ENCODE results near the gene CCL21.
"Not testable (repeated sequence)": the region's sequence is repeated elsewhere in the genome, so short reads cannot be mapped to it uniquely, and the experiment has no call there.

The CCL21 gene

DNA sequence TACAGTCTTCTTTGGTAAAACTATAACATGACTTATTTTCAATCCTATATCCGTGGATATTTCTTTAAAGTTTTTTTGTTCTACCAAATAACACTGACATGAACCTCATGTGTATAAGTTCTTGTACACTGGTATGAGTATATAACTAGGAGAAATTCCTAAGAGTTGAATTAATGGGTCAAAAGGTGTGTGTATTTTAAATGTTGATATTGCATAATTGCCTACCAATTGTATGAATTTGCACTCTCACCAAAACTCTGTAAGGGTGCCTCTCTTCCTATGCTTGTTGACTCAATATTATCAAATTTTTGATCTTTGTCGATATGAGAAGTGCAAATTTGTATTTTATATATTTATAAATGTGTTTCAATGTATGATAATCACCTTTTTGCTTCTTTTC lies 22.9 kb upstream of the CCL21 start:
- no peaks in the 10 kb centered on the region for H3K4me1 ChIP-seq (ENCODE audit: control insufficient read depth in 1 of 2, insufficient read depth in 2 of 2, low read length in 2 of 2)
- no peak overlapping the region for H3K27ac ChIP-seq (ENCODE audit: low read depth, low read length)
- no peaks in the 10 kb centered on the region for H3K27me3 ChIP-seq (ENCODE audit: control insufficient read depth in 1 of 2, insufficient read depth in 2 of 2, low read length in 2 of 2)
- H3K36me3 ChIP-seq (ENCODE audit: control insufficient read depth in 1 of 2, insufficient read depth in 2 of 2, low read length in 2 of 2), result no peaks in the 10 kb centered on the region
- H3K4me3 ChIP-seq (ENCODE audit: low read depth in 1 of 2, low read length in 2 of 2), result no peak overlapping the region
- H3K9me3 ChIP-seq (ENCODE audit: control insufficient read depth in 1 of 2, low read length in 2 of 2), result no peaks in the 10 kb centered on the region
- no peak overlapping the region for H3K9ac ChIP-seq (ENCODE audit: low read depth in 1 of 2, low read length in 2 of 2)

DNA sequence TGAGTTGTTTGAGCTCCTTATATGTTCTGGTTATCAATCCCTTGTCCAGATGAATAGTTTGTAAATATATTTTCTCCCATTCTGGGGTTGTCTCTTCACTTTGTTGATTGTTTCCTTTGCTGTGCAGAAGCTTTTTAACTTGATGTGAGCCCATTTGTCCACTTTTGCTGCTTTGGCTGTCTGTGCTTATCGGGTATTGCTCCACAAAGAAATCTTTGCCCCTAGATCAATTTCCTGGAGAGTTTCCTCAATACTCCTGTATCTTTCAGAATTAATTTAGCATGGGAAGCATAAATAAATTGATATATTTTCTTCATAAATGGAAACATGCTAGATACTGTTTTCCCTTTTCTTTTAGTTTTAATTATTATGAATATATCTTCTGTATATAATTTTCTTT lies 22.5 kb upstream of the CCL21 start:
- Histone ChIP-seq H3K27ac (ENCODE audit: low read depth, low read length) (no peak overlapping the region), H3K4me1 (ENCODE audit: control insufficient read depth in 1 of 2, insufficient read depth in 2 of 2, low read length in 2 of 2) (no peaks in the 10 kb centered on the region), H3K27me3 (ENCODE audit: control insufficient read depth in 1 of 2, insufficient read depth in 2 of 2, low read length in 2 of 2) (no peaks in the 10 kb centered on the region), H3K9me3 (ENCODE audit: control insufficient read depth in 1 of 2, low read length in 2 of 2) (no peaks in the 10 kb centered on the region), H3K36me3 (ENCODE audit: control insufficient read depth in 1 of 2, insufficient read depth in 2 of 2, low read length in 2 of 2) (no peaks in the 10 kb centered on the region), H3K4me3 (ENCODE audit: low read depth in 1 of 2, low read length in 2 of 2) (no peak overlapping the region), H3K9ac (ENCODE audit: low read depth in 1 of 2, low read length in 2 of 2) (no peak overlapping the region)

DNA sequence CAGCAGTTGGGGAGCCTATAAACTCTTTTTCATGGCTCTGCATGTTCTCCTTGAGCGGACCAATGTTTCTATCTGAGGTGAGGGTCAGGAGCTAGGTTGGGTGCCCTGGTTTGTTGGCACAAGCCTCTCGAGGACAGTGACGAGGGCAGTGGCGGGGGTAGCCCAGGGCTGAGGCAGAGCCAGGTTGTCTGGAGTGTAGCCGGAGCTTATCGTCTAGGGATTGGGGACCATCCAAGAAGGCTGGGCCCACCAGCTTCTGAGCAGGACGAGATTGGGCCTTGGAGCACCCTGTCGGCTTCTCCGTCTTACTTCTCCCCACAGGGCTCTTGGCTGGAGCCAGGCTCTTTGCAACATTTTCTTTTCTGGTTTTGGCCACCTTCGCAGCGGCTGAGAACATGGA lies 13.2 kb upstream of the CCL21 start:
- H3K9me3 ChIP-seq (ENCODE audit: control insufficient read depth in 1 of 2, low read length in 2 of 2), result no peaks in the 10 kb centered on the region
- H3K9ac ChIP-seq (ENCODE audit: low read depth in 1 of 2, low read length in 2 of 2), result no peak overlapping the region

DNA sequence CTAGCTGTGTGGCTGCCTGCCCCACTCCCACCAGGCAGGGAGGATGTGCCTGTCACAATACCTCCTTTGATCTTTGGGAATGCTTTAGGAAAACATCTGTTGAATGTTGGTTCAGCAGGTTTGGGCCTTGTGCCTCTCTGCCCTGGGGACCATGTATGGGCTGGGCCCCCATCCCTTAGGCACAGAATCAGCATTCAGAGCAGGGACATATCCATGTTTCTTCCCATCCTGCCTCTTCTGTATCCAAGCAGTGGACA lies 9.8 kb upstream of the CCL21 start:
- not testable (repeated sequence) for H3K36me3 ChIP-seq (ENCODE audit: control insufficient read depth in 1 of 2, insufficient read depth in 2 of 2, low read length in 2 of 2); H3K27ac ChIP-seq (ENCODE audit: low read depth, low read length); H3K4me1 ChIP-seq (ENCODE audit: control insufficient read depth in 1 of 2, insufficient read depth in 2 of 2, low read length in 2 of 2); H3K27me3 ChIP-seq (ENCODE audit: control insufficient read depth in 1 of 2, insufficient read depth in 2 of 2, low read length in 2 of 2); H3K9me3 ChIP-seq (ENCODE audit: control insufficient read depth in 1 of 2, low read length in 2 of 2); H3K4me3 ChIP-seq (ENCODE audit: low read depth in 1 of 2, low read length in 2 of 2); H3K9ac ChIP-seq (ENCODE audit: low read depth in 1 of 2, low read length in 2 of 2)

More for the DNA sequence above, 13.2 kb upstream of the CCL21 start:
- H3K27ac ChIP-seq (ENCODE audit: low read depth, low read length), result no peak overlapping the region
- no peaks in the 10 kb centered on the region for H3K27me3 ChIP-seq (ENCODE audit: control insufficient read depth in 1 of 2, insufficient read depth in 2 of 2, low read length in 2 of 2)
- H3K4me3 ChIP-seq (ENCODE audit: low read depth in 1 of 2, low read length in 2 of 2), result no peak overlapping the region
- peaks cover 0 to 3% of the 10 kb centered on the region in 2 donors for H3K4me1 ChIP-seq (ENCODE audit: control insufficient read depth in 1 of 2, insufficient read depth in 2 of 2, low read length in 2 of 2)
- H3K36me3 ChIP-seq (ENCODE audit: control insufficient read depth in 1 of 2, insufficient read depth in 2 of 2, low read length in 2 of 2), result no peaks in the 10 kb centered on the region

DNA sequence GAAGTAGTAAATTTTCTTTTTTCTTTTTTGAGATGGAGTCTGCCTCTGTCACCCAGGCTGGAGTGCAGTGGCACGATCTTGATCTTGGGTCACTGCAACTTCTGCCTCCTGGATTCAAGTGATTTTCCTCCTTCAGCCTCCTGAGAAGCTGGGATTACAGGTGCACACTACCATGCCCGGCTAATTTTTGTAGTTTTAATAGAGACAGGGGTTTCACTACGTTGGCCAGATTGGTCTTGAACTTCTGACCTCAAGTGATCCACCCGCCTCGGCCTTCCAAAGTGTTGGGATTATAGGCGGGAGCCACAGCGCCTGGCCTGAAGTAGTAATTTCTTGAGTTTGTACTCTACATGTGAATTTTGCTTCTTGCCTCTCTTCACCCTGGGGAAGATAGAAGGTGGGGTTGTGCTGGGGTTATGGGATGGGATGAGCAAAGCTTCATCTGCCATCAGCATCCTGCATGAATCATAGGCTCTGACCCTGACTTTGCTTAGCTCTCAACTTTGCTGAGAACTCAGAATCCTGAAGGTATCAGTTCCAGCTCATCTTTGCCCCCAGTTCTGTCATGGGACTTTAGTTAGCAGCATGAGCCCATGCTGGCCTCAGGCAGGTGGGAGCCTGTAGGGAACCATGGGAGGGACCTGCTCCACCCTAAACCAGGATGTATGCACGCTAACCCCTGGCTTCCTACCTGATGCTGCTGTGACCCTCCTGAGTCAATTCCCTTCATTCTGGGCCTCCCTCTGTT lies 9.3 kb upstream of the CCL21 start:
- Histone ChIP-seq H3K4me1 (ENCODE audit: control insufficient read depth in 1 of 2, insufficient read depth in 2 of 2, low read length in 2 of 2) (peaks cover 0 to 5% of the 10 kb centered on the region in 2 donors), H3K36me3 (ENCODE audit: control insufficient read depth in 1 of 2, insufficient read depth in 2 of 2, low read length in 2 of 2) (no peaks in the 10 kb centered on the region), H3K27me3 (ENCODE audit: control insufficient read depth in 1 of 2, insufficient read depth in 2 of 2, low read length in 2 of 2) (no peaks in the 10 kb centered on the region), H3K9ac (ENCODE audit: low read depth in 1 of 2, low read length in 2 of 2) (no peak overlapping the region), H3K9me3 (ENCODE audit: control insufficient read depth in 1 of 2, low read length in 2 of 2) (no peaks in the 10 kb centered on the region), H3K4me3 (ENCODE audit: low read depth in 1 of 2, low read length in 2 of 2) (no peak overlapping the region), H3K27ac (ENCODE audit: low read depth, low read length) (no peak overlapping the region)

DNA sequence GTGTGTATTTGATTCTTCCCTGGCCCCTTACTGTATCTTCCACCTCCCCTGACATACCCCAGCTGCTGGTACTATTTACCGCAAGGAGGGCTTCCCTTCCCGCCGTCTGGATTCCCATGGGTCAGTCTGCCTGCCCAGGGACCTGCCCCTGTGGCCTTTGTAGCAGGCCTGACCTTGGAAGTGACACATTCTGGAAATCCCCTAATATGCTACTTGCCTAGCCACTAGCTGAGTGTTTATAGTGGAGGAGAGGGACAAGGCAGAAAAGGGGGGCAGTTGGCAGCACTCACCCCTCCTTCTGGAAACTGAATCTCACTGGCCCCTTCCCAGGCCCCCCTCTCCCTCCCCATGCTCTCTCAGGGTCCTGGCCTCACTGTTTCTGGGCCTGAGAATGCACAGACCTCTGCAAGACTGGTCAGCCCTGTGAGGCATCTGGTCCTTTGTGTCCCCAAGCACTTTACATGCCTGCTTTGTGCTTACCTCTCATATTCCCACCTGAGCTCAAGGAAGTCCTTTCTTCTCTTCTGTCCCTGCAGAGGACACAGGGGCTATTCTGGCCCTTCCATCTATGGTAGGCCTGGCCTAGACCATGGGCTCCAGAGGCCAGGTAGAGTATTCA lies 8.2 kb upstream of the CCL21 start:
- Histone ChIP-seq H3K9me3 (ENCODE audit: control insufficient read depth in 1 of 2, low read length in 2 of 2) (no peaks in the 10 kb centered on the region), H3K36me3 (ENCODE audit: control insufficient read depth in 1 of 2, insufficient read depth in 2 of 2, low read length in 2 of 2) (no peaks in the 10 kb centered on the region), H3K4me3 (ENCODE audit: low read depth in 1 of 2, low read length in 2 of 2) (no peak overlapping the region), H3K27me3 (ENCODE audit: control insufficient read depth in 1 of 2, insufficient read depth in 2 of 2, low read length in 2 of 2) (no peaks in the 10 kb centered on the region), H3K4me1 (ENCODE audit: control insufficient read depth in 1 of 2, insufficient read depth in 2 of 2, low read length in 2 of 2) (peaks cover 0 to 5% of the 10 kb centered on the region in 2 donors), H3K9ac (ENCODE audit: low read depth in 1 of 2, low read length in 2 of 2) (no peak overlapping the region), H3K27ac (ENCODE audit: low read depth, low read length) (no peak overlapping the region)

DNA sequence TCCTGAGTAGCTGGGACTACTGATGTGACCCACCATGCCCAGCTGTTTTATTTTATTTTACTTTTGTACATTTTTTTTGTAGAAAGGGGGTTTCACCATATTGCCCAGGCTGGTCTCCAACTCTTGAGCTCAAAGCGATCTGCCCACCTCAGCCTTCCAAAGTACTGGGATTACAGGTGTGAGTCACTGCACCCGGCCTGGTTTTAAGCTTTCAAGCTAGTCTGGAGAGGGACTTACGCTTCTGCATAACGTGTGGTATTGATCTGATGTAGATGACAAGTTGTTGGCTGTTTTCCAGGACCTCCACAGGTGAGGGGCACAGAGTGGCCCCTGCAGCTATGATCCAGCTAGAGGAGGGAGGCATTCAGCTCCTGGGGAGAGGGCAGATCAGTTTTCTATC lies 6.8 kb upstream of the CCL21 start:
- no peaks in the 10 kb centered on the region for H3K36me3 ChIP-seq (ENCODE audit: control insufficient read depth in 1 of 2, insufficient read depth in 2 of 2, low read length in 2 of 2)
- H3K4me1 ChIP-seq (ENCODE audit: control insufficient read depth in 1 of 2, insufficient read depth in 2 of 2, low read length in 2 of 2), result peaks cover 0 to 5% of the 10 kb centered on the region in 2 donors
- H3K9ac ChIP-seq (ENCODE audit: low read depth in 1 of 2, low read length in 2 of 2), result no peak overlapping the region
- no peak overlapping the region for H3K4me3 ChIP-seq (ENCODE audit: low read depth in 1 of 2, low read length in 2 of 2)
- no peaks in the 10 kb centered on the region for H3K27me3 ChIP-seq (ENCODE audit: control insufficient read depth in 1 of 2, insufficient read depth in 2 of 2, low read length in 2 of 2)
- no peaks in the 10 kb centered on the region for H3K9me3 ChIP-seq (ENCODE audit: control insufficient read depth in 1 of 2, low read length in 2 of 2)
- H3K27ac ChIP-seq (ENCODE audit: low read depth, low read length), result no peak overlapping the region

DNA sequence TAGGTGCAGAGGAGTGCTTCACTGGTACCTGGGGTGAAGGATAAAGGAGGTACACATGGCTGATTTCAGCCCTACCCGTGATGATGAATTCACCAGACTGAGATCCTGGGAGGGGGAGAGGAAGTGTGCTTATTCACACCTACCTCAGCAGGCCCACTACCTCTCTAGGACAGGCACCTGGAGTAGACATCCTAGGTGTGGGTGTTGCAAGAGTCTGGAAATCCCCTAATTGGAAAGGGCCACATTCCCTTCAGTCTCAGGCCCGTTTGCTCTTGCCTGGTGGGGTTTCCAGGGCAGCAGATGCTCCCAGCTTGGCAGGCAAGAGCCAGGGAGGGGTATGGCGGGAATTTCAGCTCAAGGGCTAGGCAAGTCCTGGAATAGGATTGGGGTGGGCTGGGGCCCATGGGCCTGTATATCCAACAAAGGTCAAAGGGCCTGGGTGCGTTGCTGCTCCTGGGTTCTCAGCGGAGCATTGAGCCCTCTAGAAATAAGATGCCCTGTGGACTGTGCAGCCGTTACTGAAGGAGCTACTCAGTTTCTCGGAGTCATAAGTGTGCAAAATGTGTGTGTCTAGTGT lies 5.8 kb upstream of the CCL21 start:
- no peak overlapping the region for H3K27ac ChIP-seq (ENCODE audit: low read depth, low read length)
- no peaks in the 10 kb centered on the region for H3K9me3 ChIP-seq (ENCODE audit: control insufficient read depth in 1 of 2, low read length in 2 of 2)
- no peak overlapping the region for H3K4me3 ChIP-seq (ENCODE audit: low read depth in 1 of 2, low read length in 2 of 2)
- H3K27me3 ChIP-seq (ENCODE audit: control insufficient read depth in 1 of 2, insufficient read depth in 2 of 2, low read length in 2 of 2), result no peaks in the 10 kb centered on the region
- no peak overlapping the region for H3K9ac ChIP-seq (ENCODE audit: low read depth in 1 of 2, low read length in 2 of 2)
- peaks cover 0 to 5% of the 10 kb centered on the region in 2 donors for H3K4me1 ChIP-seq (ENCODE audit: control insufficient read depth in 1 of 2, insufficient read depth in 2 of 2, low read length in 2 of 2)
- H3K36me3 ChIP-seq (ENCODE audit: control insufficient read depth in 1 of 2, insufficient read depth in 2 of 2, low read length in 2 of 2), result no peaks in the 10 kb centered on the region

DNA sequence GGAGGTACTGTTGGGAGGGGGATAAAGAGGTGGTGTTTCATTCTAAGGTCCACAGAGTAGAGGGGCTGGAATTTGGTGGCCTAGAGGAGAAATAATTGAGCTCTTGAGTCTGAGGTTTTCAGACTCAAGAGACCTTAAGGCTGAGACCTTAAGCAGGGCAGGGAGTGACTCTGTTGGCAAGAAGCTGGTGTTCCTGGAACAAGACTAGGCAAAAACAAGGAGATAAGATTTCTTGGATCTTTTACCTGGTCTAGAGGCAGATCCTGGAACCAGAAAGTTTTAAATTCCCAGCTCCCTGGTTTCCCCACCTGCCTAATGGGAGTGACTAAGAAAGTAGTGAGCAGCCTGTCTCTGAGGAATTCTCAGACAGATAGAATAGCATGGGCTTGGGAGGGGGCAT lies 4.1 kb upstream of the CCL21 start:
- Histone ChIP-seq H3K9ac (ENCODE audit: low read depth in 1 of 2, low read length in 2 of 2) (no peak overlapping the region), H3K27ac (ENCODE audit: low read depth, low read length) (no peak overlapping the region), H3K9me3 (ENCODE audit: control insufficient read depth in 1 of 2, low read length in 2 of 2) (no peaks in the 10 kb centered on the region), H3K4me3 (ENCODE audit: low read depth in 1 of 2, low read length in 2 of 2) (no peak overlapping the region), H3K27me3 (ENCODE audit: control insufficient read depth in 1 of 2, insufficient read depth in 2 of 2, low read length in 2 of 2) (no peaks in the 10 kb centered on the region), H3K36me3 (ENCODE audit: control insufficient read depth in 1 of 2, insufficient read depth in 2 of 2, low read length in 2 of 2) (no peaks in the 10 kb centered on the region), H3K4me1 (ENCODE audit: control insufficient read depth in 1 of 2, insufficient read depth in 2 of 2, low read length in 2 of 2) (peaks cover 5 to 6% of the 10 kb centered on the region in 2 donors)

DNA sequence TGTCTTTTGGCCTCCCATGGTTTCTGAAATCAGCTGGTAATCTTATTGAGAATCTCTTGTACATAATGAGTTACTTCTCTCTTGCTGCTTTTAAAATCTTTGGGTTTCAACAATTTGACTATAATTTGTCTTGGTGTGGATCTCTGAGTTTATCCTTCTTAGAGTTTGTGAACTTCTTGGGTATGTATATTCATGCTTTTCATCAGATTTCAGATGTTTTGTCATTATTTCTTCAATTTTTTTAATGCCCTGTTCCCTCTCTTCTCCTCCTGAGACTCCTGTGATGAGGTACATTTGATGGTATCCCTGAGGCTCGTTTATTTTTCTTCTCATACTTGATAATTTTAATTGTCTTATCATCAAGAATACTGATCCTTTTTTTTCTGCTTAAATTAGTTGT lies 2.2 kb upstream of the CCL21 start:
- Histone ChIP-seq H3K27ac (ENCODE audit: low read depth, low read length) (no peak overlapping the region), H3K4me3 (ENCODE audit: low read depth in 1 of 2, low read length in 2 of 2) (no peak overlapping the region), H3K27me3 (ENCODE audit: control insufficient read depth in 1 of 2, insufficient read depth in 2 of 2, low read length in 2 of 2) (no peaks in the 10 kb centered on the region), H3K4me1 (ENCODE audit: control insufficient read depth in 1 of 2, insufficient read depth in 2 of 2, low read length in 2 of 2) (peaks cover 0 to 15% of the 10 kb centered on the region in 2 donors), H3K9ac (ENCODE audit: low read depth in 1 of 2, low read length in 2 of 2) (no peak overlapping the region), H3K9me3 (ENCODE audit: control insufficient read depth in 1 of 2, low read length in 2 of 2) (no peaks in the 10 kb centered on the region), H3K36me3 (ENCODE audit: control insufficient read depth in 1 of 2, insufficient read depth in 2 of 2, low read length in 2 of 2) (no peaks in the 10 kb centered on the region)
